ENCODE results near the gene PMM1. TPM values are rescaled to one million over a fixed set of nuclear protein-coding genes. Genes with fewer than 3 reads are reported as not detected.

The PMM1 gene
- total RNA-seq, 1 experiment from 2014 or later, result 26.8 TPM

DNA sequence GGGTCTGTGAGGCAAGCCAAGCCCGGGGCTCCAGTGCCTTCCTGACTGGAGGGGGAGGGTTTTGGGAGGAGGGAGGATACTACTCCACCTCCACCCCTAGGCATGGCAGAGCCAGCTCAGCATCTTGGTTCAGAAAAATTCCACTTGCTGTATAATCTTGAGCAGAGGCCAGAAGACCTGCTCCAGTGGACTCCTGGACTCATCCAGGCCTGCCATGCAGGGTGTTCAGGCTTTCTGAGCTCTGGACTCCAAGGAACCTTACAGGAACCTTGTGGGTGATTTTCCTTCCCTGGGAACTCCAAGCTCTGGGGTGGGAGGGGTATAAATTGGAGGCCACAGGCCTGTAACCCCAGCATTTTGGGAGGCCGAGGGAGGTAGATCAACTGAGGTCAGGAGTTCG, 19.4 kb downstream of the PMM1 start:
- Histone ChIP-seq H3K4me1 (ENCODE audit: insufficient read depth, low read length, poor library complexity, severe bottlenecking) (peaks cover 3% of the 10 kb centered on the region), H3K27ac (ENCODE audit: low read depth, low read length, poor library complexity, severe bottlenecking) (no peak overlapping the region), H3K27me3 (replicated peaks; ENCODE audit: insufficient read depth, low read depth, low read length, poor library complexity) (no peaks in the 10 kb centered on the region), H3K9me3 (ENCODE audit: low read depth, low read length, poor library complexity, severe bottlenecking) (no peaks in the 10 kb centered on the region), H3K4me3 (ENCODE audit: low read depth, low read length, poor library complexity, severe bottlenecking) (no peak overlapping the region), H3K36me3 (ENCODE audit: insufficient read depth, low read length, poor library complexity, severe bottlenecking) (no peaks in the 10 kb centered on the region)
- POLR2A ChIA-PET (ENCODE audit: low non-redundant PET), result no interaction called here
- TF ChIP-seq EZH2 (IDR thresholded peaks at IDR 0.05; ENCODE audit: borderline replicate concordance, low read depth, low read length, poor library complexity, severe bottlenecking), result no peak
- TF ChIP-seq, protein P1, sequence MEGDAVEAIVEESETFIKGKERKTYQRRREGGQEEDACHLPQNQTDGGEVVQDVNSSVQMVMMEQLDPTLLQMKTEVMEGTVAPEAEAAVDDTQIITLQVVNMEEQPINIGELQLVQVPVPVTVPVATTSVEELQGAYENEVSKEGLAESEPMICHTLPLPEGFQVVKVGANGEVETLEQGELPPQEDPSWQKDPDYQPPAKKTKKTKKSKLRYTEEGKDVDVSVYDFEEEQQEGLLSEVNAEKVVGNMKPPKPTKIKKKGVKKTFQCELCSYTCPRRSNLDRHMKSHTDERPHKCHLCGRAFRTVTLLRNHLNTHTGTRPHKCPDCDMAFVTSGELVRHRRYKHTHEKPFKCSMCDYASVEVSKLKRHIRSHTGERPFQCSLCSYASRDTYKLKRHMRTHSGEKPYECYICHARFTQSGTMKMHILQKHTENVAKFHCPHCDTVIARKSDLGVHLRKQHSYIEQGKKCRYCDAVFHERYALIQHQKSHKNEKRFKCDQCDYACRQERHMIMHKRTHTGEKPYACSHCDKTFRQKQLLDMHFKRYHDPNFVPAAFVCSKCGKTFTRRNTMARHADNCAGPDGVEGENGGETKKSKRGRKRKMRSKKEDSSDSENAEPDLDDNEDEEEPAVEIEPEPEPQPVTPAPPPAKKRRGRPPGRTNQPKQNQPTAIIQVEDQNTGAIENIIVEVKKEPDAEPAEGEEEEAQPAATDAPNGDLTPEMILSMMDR (conservative IDR thresholded peaks at IDR 0.05; ENCODE audit: low read depth, low read length), result no peak
- CTCF ChIA-PET, result no interaction called here
- no peak for DNase-seq (ENCODE audit: low spot score)
- intact Hi-C loops (cut with micrococcal nuclease; ENCODE audit: unreplicated experiment), result no loop called here
- BruUV-seq (replicated peaks), result no TSS peak

- CTCF ChIA-PET, result no interaction called here
Measured at GRCh38 chr22:41568811-41569210, 20.8 kb downstream of the PMM1 start.

GRCh38 chr22:41567512-41567768, 22.2 kb downstream of the PMM1 start:
- Histone ChIP-seq H3K9me3 (ENCODE audit: low read depth, low read length, poor library complexity, severe bottlenecking) (no peaks in the 10 kb centered on the region), H3K4me3 (ENCODE audit: low read depth, low read length, poor library complexity, severe bottlenecking) (no peak overlapping the region), H3K36me3 (ENCODE audit: insufficient read depth, low read length, poor library complexity, severe bottlenecking) (no peaks in the 10 kb centered on the region), H3K4me1 (ENCODE audit: insufficient read depth, low read length, poor library complexity, severe bottlenecking) (peaks cover 3% of the 10 kb centered on the region), H3K27ac (ENCODE audit: low read depth, low read length, poor library complexity, severe bottlenecking) (no peak overlapping the region), H3K27me3 (replicated peaks; ENCODE audit: insufficient read depth, low read depth, low read length, poor library complexity) (no peaks in the 10 kb centered on the region)
- intact Hi-C loops (cut with micrococcal nuclease; ENCODE audit: unreplicated experiment), result no loop called here
- TF ChIP-seq, protein P1 (conservative IDR thresholded peaks at IDR 0.05; ENCODE audit: low read depth, low read length), result no peak
- no peak for TF ChIP-seq EZH2 (IDR thresholded peaks at IDR 0.05; ENCODE audit: borderline replicate concordance, low read depth, low read length, poor library complexity, severe bottlenecking)
- ChIA-PET POLR2A (ENCODE audit: low non-redundant PET) (no interaction called here), CTCF (no interaction called here)
- BruUV-seq (replicated peaks), result no TSS peak
- DNase-seq (ENCODE audit: low spot score), result no peak

More at GRCh38 chr22:41568811-41569210, 20.8 kb downstream of the PMM1 start:
- H3K4me1 ChIP-seq (ENCODE audit: insufficient read depth, low read length, poor library complexity, severe bottlenecking), result peaks cover 3% of the 10 kb centered on the region
- POLR2A ChIA-PET (ENCODE audit: low non-redundant PET), result no interaction called here
- no TSS peak for BruUV-seq (replicated peaks)
- H3K9me3 ChIP-seq (ENCODE audit: low read depth, low read length, poor library complexity, severe bottlenecking), result no peaks in the 10 kb centered on the region
- no peak for DNase-seq (ENCODE audit: low spot score)
- TF ChIP-seq, protein P1 (conservative IDR thresholded peaks at IDR 0.05; ENCODE audit: low read depth, low read length), result no peak
- no peak for TF ChIP-seq EZH2 (IDR thresholded peaks at IDR 0.05; ENCODE audit: borderline replicate concordance, low read depth, low read length, poor library complexity, severe bottlenecking)
- no peaks in the 10 kb centered on the region for H3K27me3 ChIP-seq (replicated peaks; ENCODE audit: insufficient read depth, low read depth, low read length, poor library complexity)
- intact Hi-C loops (cut with micrococcal nuclease; ENCODE audit: unreplicated experiment), result no loop called here
- H3K4me3 ChIP-seq (ENCODE audit: low read depth, low read length, poor library complexity, severe bottlenecking), result no peak overlapping the region
- no peak overlapping the region for H3K27ac ChIP-seq (ENCODE audit: low read depth, low read length, poor library complexity, severe bottlenecking)
- no peaks in the 10 kb centered on the region for H3K36me3 ChIP-seq (ENCODE audit: insufficient read depth, low read length, poor library complexity, severe bottlenecking)
